Endothelial cell of umbilical vein (primary cell): ENCODE results near the gene ZNF22. TPM values are rescaled to one million over a fixed set of nuclear protein-coding genes. Genes with fewer than 3 reads are reported as not detected.

Experiments
- BruUV-seq: library from RNA; stranded (reverse); fragments of 400-500 nt; replicated peaks from 2 replicates; lab custom pipeline; 2021; lab: Mats Ljungman, UMichigan
- CTCF ChIA-PET: fragments of 300-600, 350-600 bp; sonication (Branson Sonifier 250); formaldehyde crosslinking; loops from one replicate; lab custom pipeline; 2021; ENCODE audit warnings: antibody characterized with exemption, inconsistent platforms; lab: Charles Lee
- POLR2A ChIA-PET: fragments of 300-600, 350-600 bp; sonication (Branson Sonifier 250); formaldehyde crosslinking; loops from one replicate; lab custom pipeline; 2021; ENCODE audit warnings: antibody characterized with exemption, inconsistent platforms; lab: Charles Lee
- DNase-seq: peaks from one replicate; pipeline ENCODE4 v3.0.0-alpha.2; 2011; ENCODE audit warnings: low read depth, low spot score
- FAIRE-seq: peaks from 2 replicates; lab custom pipeline; 2011; peaks lifted over from hg19 to GRCh38; lab: Jason Lieb, UNC
- H2AFZ ChIP-seq: 2 replicates; pipeline ENCODE4 v1.6.0; 2012; ENCODE audit warnings: low read depth, low read length, control low read depth, inconsistent platforms
- H3K27ac ChIP-seq: 2 replicates; pipeline ENCODE4 v1.5.1; 2011; ENCODE audit warnings: low read depth, mild to moderate bottlenecking, control low read depth, low read length, moderate library complexity; ENCODE audit not compliant: insufficient read depth
- H3K27me3 ChIP-seq, 2 experiments: 2 replicates each; pipeline versions ENCODE4 v1.6.0 to v1.6.1; 2011; ENCODE audit warnings: low read length in 2 of 2, mixed read lengths in 1 of 2; ENCODE audit not compliant: control insufficient read depth in 2 of 2, insufficient read depth in 2 of 2
- H3K36me3 ChIP-seq, 2 experiments: 2 replicates in 1 of 2; 3 replicates in 1 of 2; pipeline ENCODE4 v1.5.1; 2011; ENCODE audit warnings: low read length in 2 of 2, mild to moderate bottlenecking in 1 of 2, moderate library complexity in 1 of 2; ENCODE audit not compliant: control insufficient read depth in 2 of 2, insufficient read depth in 2 of 2; ENCODE audit errors: extremely low read depth in 1 of 2
- H3K4me1 ChIP-seq: 3 replicates; pipeline ENCODE4 v1.5.1; 2011; ENCODE audit warnings: mild to moderate bottlenecking, low read length; ENCODE audit not compliant: control insufficient read depth, insufficient read depth; ENCODE audit errors: extremely low read depth
- H3K4me2 ChIP-seq: 2 replicates; pipeline ENCODE4 v1.6.1; 2011; ENCODE audit warnings: low read length, control low read depth, mixed read lengths; ENCODE audit not compliant: insufficient read depth
- H3K4me3 ChIP-seq, 3 experiments: fragments of 200-600 bp in 1 of 3; sonication (generic), shearing (Covaris generic) in 1 of 3; replicated peaks in 1 of 3; 2 replicates each; pipeline ENCODE4 v1.5.1; 2011 to 2016; ENCODE audit warnings: control low read depth in 3 of 3, low read length in 3 of 3, mild to moderate bottlenecking in 2 of 3, inconsistent platforms in 1 of 3, low read depth in 1 of 3, moderate library complexity in 1 of 3; ENCODE audit not compliant: insufficient read depth in 1 of 3
- H3K79me2 ChIP-seq: 2 replicates; pipeline ENCODE4 v1.6.0; 2012; ENCODE audit warnings: low read length, inconsistent platforms; ENCODE audit not compliant: control insufficient read depth, insufficient read depth
- H3K9ac ChIP-seq: replicated peaks from 2 replicates; pipeline ENCODE3; 2011; ENCODE audit warnings: low read length, control low read depth; ENCODE audit not compliant: insufficient read depth; ENCODE audit errors: extremely low read depth
- H3K9me1 ChIP-seq: replicated peaks from 3 replicates; pipeline ENCODE4 v1.6.0; 2011; ENCODE audit warnings: mild to moderate bottlenecking, low read length; ENCODE audit not compliant: control insufficient read depth, insufficient read depth; ENCODE audit errors: extremely low read depth
- H3K9me3 ChIP-seq: replicated peaks from 2 replicates; pipeline ENCODE4 v1.5.1; 2012; ENCODE audit warnings: low read length, inconsistent platforms; ENCODE audit not compliant: control insufficient read depth, insufficient read depth
- H4K20me1 ChIP-seq: replicated peaks from 2 replicates; pipeline ENCODE3; 2011; ENCODE audit warnings: mild to moderate bottlenecking, low read length; ENCODE audit not compliant: control insufficient read depth, insufficient read depth; ENCODE audit errors: extremely low read depth
- EZH2 ChIP-seq: IDR thresholded peaks from 2 replicates; pipeline ENCODE4 v1.6.1; 2012; ENCODE audit warnings: borderline replicate concordance, low read depth, mild to moderate bottlenecking, moderate library complexity, low read length, inconsistent platforms; ENCODE audit not compliant: severe bottlenecking
- FOS ChIP-seq: IDR thresholded peaks from 2 replicates; pipeline ENCODE4 v1.6.1; 2011; ENCODE audit warnings: mild to moderate bottlenecking, low read length, moderate library complexity, borderline replicate concordance; ENCODE audit not compliant: insufficient read depth
- GATA2 ChIP-seq: IDR thresholded peaks from 2 replicates; pipeline ENCODE4 v1.7.0; 2011; ENCODE audit warnings: low read depth, mild to moderate bottlenecking, moderate library complexity, mixed read lengths, low read length; ENCODE audit not compliant: insufficient read length, insufficient read depth
- JUN ChIP-seq: IDR thresholded peaks from 2 replicates; pipeline ENCODE4 v1.6.1; 2011; ENCODE audit warnings: borderline replicate concordance, low read depth; ENCODE audit not compliant: insufficient read length, insufficient read depth
- MAX ChIP-seq: IDR thresholded peaks from 2 replicates; pipeline ENCODE4 v1.6.1; 2011; ENCODE audit not compliant: insufficient read depth, insufficient read length
- MYC ChIP-seq: IDR thresholded peaks from one replicate; pipeline ENCODE4 v1.6.1; 2011; ENCODE audit warnings: mild to moderate bottlenecking, low read depth, low read length
- POLR2A ChIP-seq: IDR thresholded peaks from 2 replicates; pipeline ENCODE4 v1.6.1; 2012; ENCODE audit warnings: low read depth, mild to moderate bottlenecking, control low read depth, low read length
- POLR2AphosphoS5 ChIP-seq: IDR thresholded peaks from 2 replicates; pipeline ENCODE4 v1.6.1; 2012; ENCODE audit warnings: low read depth, mild to moderate bottlenecking, control low read depth, low read length, moderate library complexity; ENCODE audit not compliant: insufficient read depth
- dilution Hi-C: fragments of 300-500 bp; cut with MboI; formaldehyde crosslinking; loops from one replicate; pipeline ENCODE4 v1.15.0; 2019; ENCODE audit warnings: low sequenced_read_pairs; ENCODE audit not compliant: extremely low pct_ligation_motif_present
- intact Hi-C: fragments of 100-400 bp; cut with micrococcal nuclease; formaldehyde crosslinking; loops from one replicate; pipeline ENCODE4 v1.10.0; 2022
- polyA plus RNA-seq, 4 experiments: library from polyadenylated mRNA; depleted of rRNA in 3 of 4; stranded (reverse) in 3 of 4; unstranded in 1 of 4; fragments of >200 nt; gene quantifications; 2 replicates each; pipeline versions ENCODE4 v1.2.1 to v1.2.3, GENCODE V29; 2011 to 2012; ENCODE audit warnings: missing spikeins in 1 of 4
- total RNA-seq: library from RNA; stranded (reverse); gene quantifications from 2 replicates; pipeline ENCODE4 v1.2.3, GENCODE V29; 2021
- TF ChIP-seq, protein P1 (sequence below), 2 donors: IDR thresholded peaks; 1 replicate in 1 of 2; 2 replicates in 1 of 2; pipeline ENCODE4 v1.5.1; 2011; ENCODE audit warnings: low read length in 2 of 2, mild to moderate bottlenecking in 2 of 2, moderate library complexity in 2 of 2, control low read depth in 1 of 2, inconsistent platforms in 1 of 2, low read depth in 1 of 2; ENCODE audit not compliant: insufficient read depth in 1 of 2; ENCODE audit errors: extremely low read depth in 1 of 2

ZNF22 gene
- total and polyA plus RNA-seq, 2 donors (not counting 3 experiments of a cell fraction or from before 2014, with no cell fraction given), result 21.0 to 48.7 TPM

GRCh38 chr10:44954042-44954441, 46.7 kb upstream of the ZNF22 start:
- no peak for TF ChIP-seq GATA2

GRCh38 chr10:44954962-44955361, 45.8 kb upstream of the ZNF22 start:
- Histone ChIP-seq H2AFZ (no peak overlapping the region), H3K36me3 (no peaks in the 10 kb centered on the region), H3K4me2 (no peak overlapping the region), H3K9ac (no peak overlapping the region), H3K4me3 (no peak overlapping the region), H3K27ac (no peak overlapping the region), H3K4me1 (peaks cover 10% of the 10 kb centered on the region), H3K79me2 (no peaks in the 10 kb centered on the region), H4K20me1 (no peaks in the 10 kb centered on the region), H3K9me3 (no peaks in the 10 kb centered on the region), H3K27me3 (no peaks in the 10 kb centered on the region), H3K9me1 (no peaks in the 10 kb centered on the region)
- DNase-seq, result no peak
- intact Hi-C loops (no loop called here), dilution Hi-C loops (no loop called here)
- BruUV-seq, result no TSS peak
- TF ChIP-seq GATA2 (no peak), EZH2 (no peak), POLR2A (no peak), JUN (no peak), POLR2AphosphoS5 (no peak), MAX (no peak), MYC (no peak), FOS (no peak)
- TF ChIP-seq, protein P1, sequence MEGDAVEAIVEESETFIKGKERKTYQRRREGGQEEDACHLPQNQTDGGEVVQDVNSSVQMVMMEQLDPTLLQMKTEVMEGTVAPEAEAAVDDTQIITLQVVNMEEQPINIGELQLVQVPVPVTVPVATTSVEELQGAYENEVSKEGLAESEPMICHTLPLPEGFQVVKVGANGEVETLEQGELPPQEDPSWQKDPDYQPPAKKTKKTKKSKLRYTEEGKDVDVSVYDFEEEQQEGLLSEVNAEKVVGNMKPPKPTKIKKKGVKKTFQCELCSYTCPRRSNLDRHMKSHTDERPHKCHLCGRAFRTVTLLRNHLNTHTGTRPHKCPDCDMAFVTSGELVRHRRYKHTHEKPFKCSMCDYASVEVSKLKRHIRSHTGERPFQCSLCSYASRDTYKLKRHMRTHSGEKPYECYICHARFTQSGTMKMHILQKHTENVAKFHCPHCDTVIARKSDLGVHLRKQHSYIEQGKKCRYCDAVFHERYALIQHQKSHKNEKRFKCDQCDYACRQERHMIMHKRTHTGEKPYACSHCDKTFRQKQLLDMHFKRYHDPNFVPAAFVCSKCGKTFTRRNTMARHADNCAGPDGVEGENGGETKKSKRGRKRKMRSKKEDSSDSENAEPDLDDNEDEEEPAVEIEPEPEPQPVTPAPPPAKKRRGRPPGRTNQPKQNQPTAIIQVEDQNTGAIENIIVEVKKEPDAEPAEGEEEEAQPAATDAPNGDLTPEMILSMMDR (IDR thresholded peaks at IDR 0.05; ENCODE audit: extremely low read depth in 1 of 2, insufficient read depth in 1 of 2, low read depth in 1 of 2, low read length in 2 of 2), result no peak
- no peak for FAIRE-seq
- ChIA-PET POLR2A (no interaction called here), CTCF (no interaction called here)

More at GRCh38 chr10:44954042-44954441, 46.7 kb upstream of the ZNF22 start:
- Histone ChIP-seq H3K27me3 (no peaks in the 10 kb centered on the region), H2AFZ (no peak overlapping the region), H3K9ac (no peak overlapping the region), H3K4me1 (peaks cover 7% of the 10 kb centered on the region), H3K27ac (no peak overlapping the region), H3K36me3 (no peaks in the 10 kb centered on the region), H3K9me1 (no peaks in the 10 kb centered on the region), H3K4me3 (no peak overlapping the region), H4K20me1 (no peaks in the 10 kb centered on the region), H3K4me2 (no peak overlapping the region), H3K9me3 (no peaks in the 10 kb centered on the region), H3K79me2 (no peaks in the 10 kb centered on the region)
- BruUV-seq, result no TSS peak
- ChIA-PET POLR2A (no interaction called here), CTCF (interaction anchor here (1.6 to 1.9 kb wide), 2 partner anchors 9 to 21 kb away, joined by 5 read pairs; no protein-coding TSS in a partner anchor)
- DNase-seq (no peak), FAIRE-seq (no peak)
- intact Hi-C loops (no loop called here), dilution Hi-C loops (no loop called here)
